ENCODE results near the gene ARL6IP1. TPM values are rescaled to one million over a fixed set of nuclear protein-coding genes. Genes with fewer than 3 reads are reported as not detected.

ARL6IP1 gene
- polyA plus RNA-seq, 2 of the 4 experiments (the other 2 are of a cell fraction) = 459 to 479 TPM

DNA sequence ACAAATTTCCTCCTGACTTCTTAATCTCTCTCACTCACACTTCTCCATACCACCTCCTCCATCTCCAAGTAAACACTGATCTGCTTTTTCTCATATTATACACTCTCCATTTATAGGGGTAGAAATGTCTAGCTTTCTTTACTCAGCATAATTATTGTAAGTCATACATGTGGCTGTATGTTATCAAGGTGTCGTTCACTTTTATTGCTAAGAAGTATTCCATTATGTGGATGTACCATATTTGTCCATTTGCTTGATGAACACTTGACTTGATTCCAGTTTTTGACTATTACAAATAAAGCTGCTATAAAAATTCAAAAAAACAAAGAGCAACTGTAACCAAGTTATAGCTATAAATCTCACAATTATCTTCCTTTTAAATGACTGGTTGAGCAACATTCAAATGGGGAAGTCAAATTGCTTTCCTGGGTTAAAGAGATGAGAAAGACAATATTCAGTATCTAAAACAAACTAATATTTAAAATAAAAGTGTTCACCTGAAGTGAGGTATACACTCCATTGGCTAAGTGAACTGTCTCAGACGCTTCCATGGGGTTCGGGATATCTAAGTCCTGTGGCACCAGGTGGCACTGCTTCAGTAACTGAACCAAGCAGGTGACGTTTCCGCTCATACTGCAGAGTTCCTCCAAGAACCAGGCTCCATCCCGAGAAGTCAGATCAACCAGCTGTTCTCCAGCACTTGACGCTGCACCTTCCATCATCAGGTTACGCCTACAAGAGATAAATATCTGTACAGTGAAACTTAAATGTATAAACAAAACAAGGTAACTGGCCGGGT, 32.6 kb upstream of the ARL6IP1 start:
- TF ChIP-seq ZFP36 (IDR thresholded peaks at IDR 0.05; ENCODE audit: borderline replicate concordance, partially characterized antibody) (no peak), ZC3H11A (IDR thresholded peaks at IDR 0.05) (no peak), PHF8 (IDR thresholded peaks at IDR 0.05; ENCODE audit: borderline replicate concordance, low read depth) (no peak), MAZ (IDR thresholded peaks at IDR 0.05; ENCODE audit: borderline replicate concordance, low read depth, low read length) (no peak), ESRRA (IDR thresholded peaks at IDR 0.05; ENCODE audit: borderline replicate concordance, low read length) (no peak), TP53 (CRISPR knock-in tag; IDR thresholded peaks at IDR 0.05) (no peak), JUNB (IDR thresholded peaks at IDR 0.05) (no peak), FOSL2 (IDR thresholded peaks at IDR 0.05) (no peak), FOSL2 (CRISPR knock-in tag; IDR thresholded peaks at IDR 0.05) (no peak), RARB (CRISPR knock-in tag; IDR thresholded peaks at IDR 0.05) (no peak), ATOH8 (CRISPR knock-in tag; IDR thresholded peaks at IDR 0.05; ENCODE audit: low read depth) (no peak), EP300 (IDR thresholded peaks at IDR 0.05) (no peak), GATA3 (IDR thresholded peaks at IDR 0.05; ENCODE audit: borderline replicate concordance) (no peak)
- ChIA-PET POLR2A (interaction anchor here (0.5 to 2.6 kb wide), 2 partner anchors 33 to 35 kb away, joined by 3 to 8 read pairs; partner anchors contain the start of gene ARL6IP1), CTCF (interaction anchor here (1.3 to 2.8 kb wide), 3 partner anchors 14 to 112 kb away, joined by 3 to 14 read pairs (median 6); partner anchors contain the start of gene ARL6IP1)
- WGBS (ENCODE audit: missing lambda C conversion rate) = 93% methylated on average over 9 of the region's 9 CpGs
- Histone ChIP-seq H3K4me3 (no peak overlapping the region), H3K9me3 (no peaks in the 10 kb centered on the region), H3K4me1 (no peaks in the 10 kb centered on the region), H3K27ac (no peak overlapping the region), H3K4me2 (no peak overlapping the region)
- ATAC-seq (no peak), FAIRE-seq (no peak), DNase-seq (ENCODE audit: low read depth in 1 of 2, low spot score in 1 of 2) (no peak)

DNA sequence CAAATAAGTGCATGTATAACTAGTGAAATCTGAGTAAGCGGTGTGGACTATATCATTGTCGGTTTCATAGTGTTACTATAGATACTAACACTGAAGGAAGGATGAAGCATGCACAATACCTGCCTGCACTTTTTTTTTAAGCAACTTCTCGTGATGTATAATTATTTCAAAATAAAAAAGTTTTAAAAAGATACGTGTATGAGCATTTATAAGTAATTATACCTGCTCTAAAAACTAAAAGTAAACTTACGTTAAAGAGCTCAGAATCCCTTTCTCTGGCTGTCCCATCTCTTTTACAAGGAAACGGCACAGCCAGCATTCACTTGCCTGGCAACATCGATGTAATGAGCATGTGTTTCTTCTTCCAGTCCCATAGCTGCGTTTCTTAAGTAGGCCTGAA, 31.3 kb upstream of the ARL6IP1 start:
- Histone ChIP-seq H3K4me3 (no peak overlapping the region), H3K9me3 (no peaks in the 10 kb centered on the region), H3K27ac (no peak overlapping the region), H3K4me1 (no peaks in the 10 kb centered on the region), H3K4me2 (no peak overlapping the region)
- TF ChIP-seq KDM1A (IDR thresholded peaks at IDR 0.05; ENCODE audit: low read depth) (no peak), HEYL (CRISPR knock-in tag; IDR thresholded peaks at IDR 0.05) (no peak), FOSL2 (IDR thresholded peaks at IDR 0.05) (no peak), FOSL2 (CRISPR knock-in tag; IDR thresholded peaks at IDR 0.05) (no peak), MAZ (IDR thresholded peaks at IDR 0.05; ENCODE audit: borderline replicate concordance, low read depth, low read length) (no peak), CHD2 (IDR thresholded peaks at IDR 0.05; ENCODE audit: low read length, partially characterized antibody) (no peak), ZNF302 (CRISPR knock-in tag; IDR thresholded peaks at IDR 0.05) (no peak), RAD21 (conservative IDR thresholded peaks at IDR 0.05 in 1 of 2, IDR thresholded peaks at IDR 0.05 in 1 of 2) (no peak), POLR2A (IDR thresholded peaks at IDR 0.05; ENCODE audit: low read length) (no peak), CHD4 (IDR thresholded peaks at IDR 0.05; ENCODE audit: borderline replicate concordance) (no peak), HES2 (IDR thresholded peaks at IDR 0.05) (no peak)
- TF ChIP-seq, protein P1, sequence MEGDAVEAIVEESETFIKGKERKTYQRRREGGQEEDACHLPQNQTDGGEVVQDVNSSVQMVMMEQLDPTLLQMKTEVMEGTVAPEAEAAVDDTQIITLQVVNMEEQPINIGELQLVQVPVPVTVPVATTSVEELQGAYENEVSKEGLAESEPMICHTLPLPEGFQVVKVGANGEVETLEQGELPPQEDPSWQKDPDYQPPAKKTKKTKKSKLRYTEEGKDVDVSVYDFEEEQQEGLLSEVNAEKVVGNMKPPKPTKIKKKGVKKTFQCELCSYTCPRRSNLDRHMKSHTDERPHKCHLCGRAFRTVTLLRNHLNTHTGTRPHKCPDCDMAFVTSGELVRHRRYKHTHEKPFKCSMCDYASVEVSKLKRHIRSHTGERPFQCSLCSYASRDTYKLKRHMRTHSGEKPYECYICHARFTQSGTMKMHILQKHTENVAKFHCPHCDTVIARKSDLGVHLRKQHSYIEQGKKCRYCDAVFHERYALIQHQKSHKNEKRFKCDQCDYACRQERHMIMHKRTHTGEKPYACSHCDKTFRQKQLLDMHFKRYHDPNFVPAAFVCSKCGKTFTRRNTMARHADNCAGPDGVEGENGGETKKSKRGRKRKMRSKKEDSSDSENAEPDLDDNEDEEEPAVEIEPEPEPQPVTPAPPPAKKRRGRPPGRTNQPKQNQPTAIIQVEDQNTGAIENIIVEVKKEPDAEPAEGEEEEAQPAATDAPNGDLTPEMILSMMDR (IDR thresholded peaks at IDR 0.05) = no peak
- FAIRE-seq (no peak), DNase-seq (ENCODE audit: low read depth in 1 of 2, low spot score in 1 of 2) (no peak), ATAC-seq (no peak)
- 89% methylated on average over 8 of the region's 8 CpGs for whole genome bisulfite sequencing (ENCODE audit: missing lambda C conversion rate)
- ChIA-PET CTCF (interaction anchor here (1.5 kb wide), 1 partner anchor 31 kb away, joined by 4 read pairs; the partner anchor contains the start of gene ARL6IP1), POLR2A (interaction anchor here (1.5 kb wide), 1 partner anchor 31 kb away, joined by 5 read pairs; the partner anchor contains the start of gene ARL6IP1)
